Neural cell (in vitro differentiated cells): ENCODE data around the gene LSM14B.

Experiments used
- EP300 ChIP-seq: fragments of 450-650 bp; conservative IDR thresholded peaks from 2 replicates; pipeline ENCODE4 v1.6.1; 2014; ENCODE audit warnings: antibody characterized with exemption, mild to moderate bottlenecking, moderate library complexity; ENCODE audit not compliant: poor library complexity, severe bottlenecking
- POLR2AphosphoS5 ChIP-seq: IDR thresholded peaks from 2 replicates; pipeline ENCODE4 v1.6.1; 2012
- SMC3 ChIP-seq: fragments of 450-650 bp; conservative IDR thresholded peaks from 2 replicates; pipeline ENCODE4 v1.6.1; 2014; ENCODE audit warnings: antibody characterized with exemption, mild to moderate bottlenecking, moderate library complexity; ENCODE audit not compliant: poor library complexity
- TF ChIP-seq, protein P1 (sequence below): IDR thresholded peaks from 2 replicates; pipeline ENCODE4 v1.6.1; 2012; ENCODE audit warnings: borderline replicate concordance

DNA sequence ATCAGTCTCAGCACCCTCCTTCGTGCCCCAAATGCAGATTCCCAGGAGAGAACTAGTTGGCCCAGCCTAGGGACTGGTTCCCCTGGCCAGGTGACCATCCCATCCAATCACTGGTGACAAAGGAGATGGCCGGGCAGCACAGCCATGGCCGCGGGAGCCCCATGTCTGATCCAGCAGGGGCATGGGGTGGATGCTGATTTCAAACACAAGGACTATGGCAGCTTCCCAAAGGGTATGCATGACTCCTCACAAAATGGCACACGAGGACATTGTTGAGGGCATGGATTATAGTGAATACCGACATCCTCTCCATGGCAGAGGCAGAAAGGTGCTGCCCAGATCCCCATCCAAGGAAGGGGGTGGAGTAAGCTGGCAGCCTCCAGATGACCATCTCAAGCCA, 9.9 kb upstream of the LSM14B start:
- TF ChIP-seq EP300 = no peak
- TF ChIP-seq POLR2AphosphoS5 = no peak
- no peak for TF ChIP-seq SMC3
- TF ChIP-seq, protein P1, sequence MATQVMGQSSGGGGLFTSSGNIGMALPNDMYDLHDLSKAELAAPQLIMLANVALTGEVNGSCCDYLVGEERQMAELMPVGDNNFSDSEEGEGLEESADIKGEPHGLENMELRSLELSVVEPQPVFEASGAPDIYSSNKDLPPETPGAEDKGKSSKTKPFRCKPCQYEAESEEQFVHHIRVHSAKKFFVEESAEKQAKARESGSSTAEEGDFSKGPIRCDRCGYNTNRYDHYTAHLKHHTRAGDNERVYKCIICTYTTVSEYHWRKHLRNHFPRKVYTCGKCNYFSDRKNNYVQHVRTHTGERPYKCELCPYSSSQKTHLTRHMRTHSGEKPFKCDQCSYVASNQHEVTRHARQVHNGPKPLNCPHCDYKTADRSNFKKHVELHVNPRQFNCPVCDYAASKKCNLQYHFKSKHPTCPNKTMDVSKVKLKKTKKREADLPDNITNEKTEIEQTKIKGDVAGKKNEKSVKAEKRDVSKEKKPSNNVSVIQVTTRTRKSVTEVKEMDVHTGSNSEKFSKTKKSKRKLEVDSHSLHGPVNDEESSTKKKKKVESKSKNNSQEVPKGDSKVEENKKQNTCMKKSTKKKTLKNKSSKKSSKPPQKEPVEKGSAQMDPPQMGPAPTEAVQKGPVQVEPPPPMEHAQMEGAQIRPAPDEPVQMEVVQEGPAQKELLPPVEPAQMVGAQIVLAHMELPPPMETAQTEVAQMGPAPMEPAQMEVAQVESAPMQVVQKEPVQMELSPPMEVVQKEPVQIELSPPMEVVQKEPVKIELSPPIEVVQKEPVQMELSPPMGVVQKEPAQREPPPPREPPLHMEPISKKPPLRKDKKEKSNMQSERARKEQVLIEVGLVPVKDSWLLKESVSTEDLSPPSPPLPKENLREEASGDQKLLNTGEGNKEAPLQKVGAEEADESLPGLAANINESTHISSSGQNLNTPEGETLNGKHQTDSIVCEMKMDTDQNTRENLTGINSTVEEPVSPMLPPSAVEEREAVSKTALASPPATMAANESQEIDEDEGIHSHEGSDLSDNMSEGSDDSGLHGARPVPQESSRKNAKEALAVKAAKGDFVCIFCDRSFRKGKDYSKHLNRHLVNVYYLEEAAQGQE = no peak
